Right ventricle myocardium superior (tissue), 1 donor: Measurements from ENCODE around the gene LMF1. TPM values are rescaled to one million over a fixed set of nuclear protein-coding genes. Genes with fewer than 3 reads are reported as not detected.

ENCODE experiments used
- ATAC-seq: fragments of 200-7000 bp; cut with Tn5 transposase; one replicate; pipeline ENCODE4 v1.9.1; 2020; ENCODE audit warnings: mild to moderate bottlenecking; ENCODE audit not compliant: poor library complexity
- DNase-seq: peaks from one replicate; pipeline ENCODE4 v3.0.0-alpha.2; 2020
- intact Hi-C: fragments of 100-400 bp; cut with DNase I; formaldehyde crosslinking; loops from one replicate; pipeline ENCODE4 v1.11.2; 2022
- long read RNA-seq: library from polyadenylated mRNA; unstranded; transcript quantifications from one replicate; pipeline ENCODE4 v2.0.0, GENCODE V29; 2021
- total RNA-seq: library from RNA; stranded (reverse); fragmentation: NEBNext Ultra II Directional; extraction: Animal tissue kit (Norgen Biotek cat#: 25700); gene quantifications from one replicate; pipeline ENCODE4 v1.2.1, GENCODE V29; 2021
- donor health status: DM: no; HTN: yes; CAD: no; lungs with severe emphysema.

The LMF1 gene
- 5.6 TPM for total RNA-seq
- long read RNA-seq, partial matches to known transcripts: 1 of 1 reads
- long read RNA-seq, other reads (novel, unspliced or antisense): 0 of 1 reads

DNA sequence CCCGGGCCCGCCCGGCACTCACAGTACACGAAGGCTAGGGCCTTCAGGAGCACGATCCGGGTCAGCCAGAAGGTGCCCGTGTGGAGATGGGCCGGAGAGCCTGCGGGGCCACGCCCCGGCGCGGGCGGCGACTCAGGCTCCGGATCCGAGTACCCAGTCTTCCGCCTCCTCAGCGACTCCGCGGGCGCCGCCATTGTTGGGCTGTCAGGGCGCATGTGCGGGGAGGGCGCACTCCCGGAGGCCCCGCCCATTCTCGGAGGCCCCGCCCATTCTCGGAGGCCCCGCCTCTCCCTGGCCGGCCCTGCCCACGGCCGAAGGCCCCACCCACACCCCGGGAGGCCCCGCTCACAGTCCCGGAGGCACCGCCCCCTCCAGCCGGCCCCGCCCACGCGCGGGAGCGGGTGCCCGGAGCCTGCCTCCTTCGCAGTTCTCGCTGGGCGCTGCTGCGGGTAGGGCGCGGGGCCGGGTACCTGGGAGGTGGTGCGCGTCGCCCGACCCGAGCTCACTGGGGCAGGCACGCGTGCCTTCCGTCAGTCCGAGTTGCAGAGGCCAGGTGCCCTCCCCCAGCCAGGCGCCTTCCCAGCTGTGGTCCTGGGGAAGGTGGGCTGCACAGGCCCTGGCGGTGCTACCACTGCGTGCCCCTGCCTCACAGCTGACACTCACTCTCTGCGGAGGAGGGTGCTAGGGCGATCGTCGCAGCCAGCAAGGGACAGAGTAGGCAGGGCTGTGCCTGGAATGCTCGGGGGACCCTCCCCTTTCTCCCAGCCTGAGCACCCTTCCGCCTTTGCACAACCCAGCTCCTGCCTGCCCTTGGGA is at the start of gene LMF1:
Gene LMF1 (minus strand): TSS at position 219 of the 816 bp plus-strand sequence. CDS start 4 bp downstream, at position 215.
- DNase-seq (peak; percentile 96), ATAC-seq (peak; percentile 98)
- intact Hi-C loops: no loop called here

DNA sequence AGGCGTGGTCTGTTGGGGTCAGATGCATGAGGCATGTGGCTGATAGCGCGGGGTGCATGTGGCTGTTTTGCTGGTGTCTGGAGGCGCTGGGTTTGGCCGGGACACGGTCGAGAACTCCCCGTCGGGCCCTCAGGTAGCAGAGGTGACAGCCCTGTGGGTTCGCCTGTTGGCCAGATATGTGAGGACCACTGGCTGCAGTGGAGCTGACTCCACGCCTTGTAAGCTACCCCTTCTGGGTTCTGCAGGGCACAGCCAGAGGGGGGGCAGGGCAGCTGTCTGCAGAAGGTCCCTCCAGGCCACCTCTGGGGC is 49.3 kb upstream of the LMF1 start:
- DNase-seq (no peak), ATAC-seq (no peak)
- intact Hi-C loops: no loop called here

- DNase-seq (peak; percentile 83), ATAC-seq (peak; percentile 85)
- intact Hi-C loops: no loop called here
Measured at GRCh38 chr16:1019231-1020090, 48.7 kb upstream of the LMF1 start.

GRCh38 chr16:1018447-1019198 is 47.8 kb upstream of the LMF1 start:
- no peak for ATAC-seq
- no peak for DNase-seq
- intact Hi-C loops: no loop called here

DNA sequence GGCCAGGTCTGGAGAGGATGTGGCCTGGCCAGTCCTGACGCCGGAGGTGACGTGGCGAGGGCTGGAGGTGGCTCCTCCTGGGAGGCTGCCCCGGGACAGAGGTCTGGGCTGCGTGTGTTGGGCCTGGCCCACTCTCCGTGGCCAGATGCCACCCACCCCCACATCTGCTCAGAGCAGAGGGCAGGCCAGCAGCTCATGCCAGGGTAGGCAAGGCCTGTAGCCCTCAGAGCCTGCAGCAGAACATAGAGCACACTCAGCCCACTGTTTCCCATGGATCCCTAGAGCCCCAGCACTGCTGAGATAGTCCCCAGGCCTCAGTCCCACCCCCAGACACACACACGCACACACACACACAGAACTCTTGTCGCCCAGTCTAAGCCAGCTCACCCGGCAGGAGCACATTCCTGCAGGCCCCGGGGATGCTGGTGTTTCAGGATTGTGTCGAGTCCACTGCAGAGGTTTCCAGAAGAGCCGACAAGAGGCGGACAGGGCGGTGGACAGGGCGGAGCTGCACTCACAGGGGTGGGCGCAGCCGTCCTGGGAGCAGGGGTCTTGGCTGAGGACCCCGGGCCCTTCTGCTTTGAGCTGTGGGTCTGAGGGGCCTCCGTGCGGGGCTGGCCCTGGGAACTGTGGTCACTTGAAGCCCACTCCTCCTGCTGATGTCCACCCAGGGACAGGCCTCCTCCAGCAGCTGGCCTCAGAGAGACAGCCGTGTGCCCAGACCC is 44.1 kb upstream of the LMF1 start:
- intact Hi-C loops: no loop called here
- ATAC-seq (peak; percentile 42), DNase-seq (peak; percentile 61)

DNA sequence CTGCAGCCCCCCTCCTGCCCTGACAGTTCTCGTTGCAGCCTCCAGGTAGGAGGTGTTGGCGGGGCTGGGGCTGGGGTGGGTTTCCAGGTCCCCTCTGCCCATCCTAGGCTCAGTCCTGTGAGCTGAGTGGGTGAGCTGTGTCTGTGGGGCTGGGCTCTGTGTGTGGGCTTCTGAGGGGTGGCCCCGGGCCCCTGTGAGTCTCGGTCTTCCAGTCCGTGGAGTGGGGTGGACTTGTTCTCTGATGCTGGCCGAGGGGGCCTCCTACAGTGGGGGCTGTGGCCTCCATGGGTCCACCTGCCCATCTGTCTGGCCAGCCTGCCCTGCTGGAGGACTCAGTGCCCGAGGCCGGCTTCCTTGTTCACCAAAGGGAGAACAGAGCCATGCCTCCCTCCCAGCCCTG is 43.4 kb upstream of the LMF1 start:
- no peak for ATAC-seq
- intact Hi-C loops: no loop called here
- DNase-seq: no peak

- intact Hi-C loops: no loop called here
- DNase-seq (no peak), ATAC-seq (no peak)
Measured at GRCh38 chr16:1013593-1013900, 42.8 kb upstream of the LMF1 start.

DNA sequence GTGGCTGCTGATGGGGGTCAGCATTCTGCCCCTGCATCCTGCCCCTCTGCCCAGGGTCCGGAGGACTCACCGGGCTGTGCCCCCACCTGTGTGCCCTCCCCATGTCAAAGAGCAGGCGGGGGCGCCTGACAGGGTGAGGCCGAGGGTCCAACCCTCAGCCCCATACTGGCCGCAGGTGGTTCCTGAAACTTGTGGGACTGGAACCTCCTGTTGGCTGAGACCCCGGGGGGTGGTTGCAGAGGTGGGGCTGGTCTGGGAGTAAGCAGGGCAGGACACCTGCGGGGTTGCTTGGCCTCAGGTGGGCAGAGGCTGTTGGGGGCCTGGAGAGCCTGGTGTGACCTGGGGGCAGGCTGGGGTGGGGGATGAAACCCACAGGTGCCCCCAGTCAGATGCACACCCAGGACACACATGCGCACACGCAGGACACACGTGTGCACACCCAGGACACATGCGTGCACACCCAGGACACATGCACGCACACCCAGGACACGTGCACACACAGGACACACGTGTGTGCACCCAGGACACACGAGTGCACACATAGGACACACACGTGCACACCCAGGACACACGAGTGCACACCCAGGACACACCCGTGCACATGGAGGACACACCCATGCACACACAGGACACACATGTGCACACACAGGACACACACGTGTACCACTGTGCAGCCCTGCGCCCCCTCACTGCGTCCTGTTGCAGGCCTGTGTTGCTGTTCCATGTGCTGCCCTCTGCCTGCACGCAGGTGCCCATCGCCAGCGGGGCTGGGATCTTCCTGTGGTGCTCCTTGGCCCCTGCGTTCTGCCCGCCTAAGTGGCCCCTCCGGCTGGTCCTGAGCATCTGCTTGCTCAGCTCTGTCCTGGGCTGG is 42.2 kb upstream of the LMF1 start:
- DNase-seq (no peak), ATAC-seq (no peak)
- intact Hi-C loops: no loop called here

- no peak for DNase-seq
- no peak for ATAC-seq
- intact Hi-C loops: no loop called here
Measured at GRCh38 chr16:1012135-1012534, 41.4 kb upstream of the LMF1 start.

DNA sequence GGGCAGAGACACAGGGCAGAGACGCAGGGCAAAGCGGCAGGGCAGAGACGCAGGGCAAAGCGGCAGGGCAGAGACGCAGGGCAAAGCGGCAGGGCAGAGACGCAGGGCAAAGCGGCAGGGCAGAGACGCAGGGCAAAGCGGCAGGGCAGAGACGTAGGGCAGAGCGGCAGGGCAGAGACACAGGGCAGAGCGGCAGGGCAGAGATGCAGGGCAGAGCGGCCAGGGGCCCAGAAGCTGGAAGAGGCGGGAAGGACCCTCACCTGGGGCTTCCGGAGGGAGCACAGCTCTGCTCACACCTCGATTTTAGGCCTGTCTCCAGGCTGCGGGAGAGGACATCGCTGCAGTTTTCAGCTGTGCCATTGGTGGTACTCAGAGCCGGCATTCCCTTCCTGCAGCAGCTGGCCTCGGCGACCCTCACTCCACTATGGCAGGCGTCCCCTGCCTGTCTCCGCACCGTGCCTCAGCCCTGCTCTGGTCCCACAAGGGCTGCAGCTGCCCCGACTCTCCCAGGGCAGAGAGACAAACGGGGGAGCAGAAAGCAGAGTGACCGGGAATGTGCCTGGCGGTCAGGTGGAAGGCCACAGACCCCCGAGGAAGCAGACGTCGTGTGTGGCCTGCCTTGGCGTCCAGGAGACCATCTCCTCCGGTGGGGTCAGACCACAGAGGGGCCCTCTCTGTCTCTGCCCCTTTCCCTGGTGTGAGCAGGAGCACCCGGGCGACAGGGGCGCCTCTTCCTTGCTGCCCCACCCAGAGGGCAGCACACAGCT is 40.7 kb upstream of the LMF1 start:
- DNase-seq: no peak
- ATAC-seq: no peak
- intact Hi-C loops: no loop called here

DNA sequence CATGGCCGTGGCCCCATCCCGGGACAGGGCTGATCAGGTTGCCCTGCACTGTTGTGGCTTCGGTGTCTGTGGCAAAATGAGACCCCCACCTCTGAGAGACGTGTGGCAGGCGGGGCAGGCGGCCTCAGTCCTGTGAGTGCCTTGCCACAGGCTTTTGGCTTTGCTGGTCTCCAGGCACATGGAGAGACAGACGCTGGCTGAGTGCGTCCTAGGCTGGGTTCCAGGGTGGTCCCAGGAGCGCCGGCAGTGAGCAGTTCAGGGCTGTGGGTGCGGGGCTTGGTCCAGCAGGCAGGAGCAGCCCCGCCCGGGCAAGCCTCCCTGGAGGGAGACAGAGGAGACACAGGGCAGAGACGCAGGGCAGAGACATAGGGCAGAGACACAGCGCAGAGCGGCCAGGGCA is 40.0 kb upstream of the LMF1 start:
- ATAC-seq (no peak), DNase-seq (no peak)
- intact Hi-C loops: no loop called here

GRCh38 chr16:1010251-1010650 is 39.5 kb upstream of the LMF1 start:
- intact Hi-C loops: no loop called here
- no peak for ATAC-seq
- DNase-seq: no peak

DNA sequence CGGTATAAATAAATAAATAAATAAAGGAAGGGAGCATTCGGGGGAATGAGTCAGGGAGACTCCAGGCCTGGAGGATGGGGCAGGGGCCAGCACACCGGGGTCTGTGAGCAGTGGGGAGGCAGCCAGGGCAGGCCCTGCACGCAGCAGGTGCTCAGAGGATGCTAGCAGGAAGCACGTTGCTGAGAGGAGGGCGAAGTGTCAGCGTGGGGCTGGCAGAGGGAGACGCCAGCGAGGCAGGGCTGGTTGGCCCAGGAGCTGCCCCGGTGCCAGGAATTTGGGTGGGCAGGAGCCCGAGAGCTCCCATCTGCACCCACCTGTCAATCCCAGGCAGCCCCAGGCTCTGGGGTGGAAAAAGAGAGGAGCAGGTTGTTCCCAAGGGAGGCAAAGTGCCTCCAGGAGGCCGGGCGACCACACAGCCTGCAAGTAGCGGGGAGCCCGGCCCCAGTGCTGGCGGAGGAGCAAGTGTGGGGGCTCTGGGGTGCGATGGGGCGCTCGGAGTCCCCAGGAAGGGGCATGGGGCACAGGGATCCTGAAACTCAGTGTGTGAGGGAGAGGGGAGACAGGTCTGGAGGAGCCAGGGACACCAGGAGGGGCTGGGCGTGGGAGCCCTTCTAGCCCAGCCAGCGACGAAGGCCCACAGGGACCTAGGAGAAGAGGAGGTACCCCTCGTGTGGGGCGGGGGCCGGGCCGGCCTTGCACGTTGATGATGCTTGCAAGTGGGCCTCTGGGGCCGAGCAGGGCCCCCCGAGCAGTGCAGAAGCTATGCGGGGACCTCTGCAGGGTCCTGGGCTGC is 38.8 kb upstream of the LMF1 start:
- intact Hi-C loops: no loop called here
- no peak for ATAC-seq
- no peak for DNase-seq

DNA sequence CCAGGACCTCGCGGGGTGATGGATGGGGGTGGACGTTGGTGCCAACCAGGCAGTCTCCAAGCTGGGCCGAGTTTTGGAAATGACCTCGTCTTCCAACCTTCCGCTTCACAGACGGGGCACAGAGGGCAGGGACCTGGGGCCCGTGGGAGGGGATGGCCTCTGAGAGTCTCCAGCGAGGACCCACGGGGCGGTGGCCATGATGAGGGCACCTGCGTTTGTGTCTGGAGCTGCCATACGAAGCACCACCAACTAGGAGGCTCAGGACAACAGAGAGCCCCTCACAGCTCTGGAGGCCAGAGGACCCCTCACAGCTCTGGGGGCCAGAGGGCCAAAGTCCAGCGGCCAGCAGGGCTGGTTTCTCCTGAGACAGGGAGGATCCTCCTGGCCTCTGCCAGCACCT is 37.3 kb upstream of the LMF1 start:
- DNase-seq (no peak), ATAC-seq (no peak)
- intact Hi-C loops: no loop called here

GRCh38 chr16:1007284-1007850 is 36.6 kb upstream of the LMF1 start:
- DNase-seq: no peak
- no peak for ATAC-seq
- intact Hi-C loops: no loop called here

DNA sequence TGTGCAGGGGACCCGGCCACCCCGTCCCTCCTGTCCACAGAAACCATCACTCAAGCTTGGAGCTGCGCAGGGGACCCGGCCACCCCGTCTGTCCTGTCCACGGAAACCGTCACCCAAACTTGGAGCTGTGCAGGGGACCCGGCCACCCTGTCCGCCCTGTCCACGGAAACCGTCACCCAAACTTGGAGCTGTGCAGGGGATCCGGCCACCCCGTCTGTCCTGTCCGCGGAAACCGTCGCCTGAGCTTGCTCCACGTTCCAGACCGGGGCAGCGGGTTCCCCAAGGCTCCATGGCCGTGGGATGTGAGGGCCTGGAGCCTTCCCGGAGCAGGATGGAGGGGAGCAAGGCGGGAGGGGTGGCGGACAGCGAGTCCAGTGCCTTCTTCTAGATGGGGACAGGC is 36.0 kb upstream of the LMF1 start:
- intact Hi-C loops: no loop called here
- ATAC-seq: no peak
- no peak for DNase-seq
